EL (cell line): ENCODE results near the gene ZNF799.
"Not testable (repeated sequence)": the region's sequence is repeated elsewhere in the genome, so short reads cannot be mapped to it uniquely, and the experiment has no call there.

Source experiments
- DNase-seq: peaks from one replicate; pipeline ENCODE4 v3.0.0-alpha.2; 2016

The ZNF799 gene

GRCh38 chr19:12400633-12401502 is at the start of gene ZNF799:
ZNF799 (minus strand) TSS chr19:12401271; CDS start chr19:12401070, 201 bp downstream.
- DNase-seq, result peak; percentile 97

DNA sequence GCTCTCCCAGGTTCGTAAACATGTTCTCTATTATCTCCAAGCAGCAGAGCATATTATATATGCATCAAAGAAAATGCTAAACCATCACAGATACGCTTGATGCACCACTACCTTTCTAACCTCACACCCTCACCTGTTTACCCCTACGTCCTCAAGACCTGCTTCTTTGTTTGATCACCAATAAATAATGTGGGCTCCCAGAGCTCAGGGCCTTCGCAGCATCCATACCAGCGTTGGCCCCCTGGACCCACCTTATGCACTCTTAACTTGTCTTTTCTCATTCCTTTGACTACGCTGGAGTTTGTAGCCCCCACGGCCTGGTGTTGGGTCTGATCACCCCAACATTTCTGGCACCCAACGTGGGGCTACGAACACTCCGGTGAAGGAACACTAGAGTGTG is 49.8 kb upstream of the ZNF799 start:
- no peak for DNase-seq

- DNase-seq, result no peak
Observed at GRCh38 chr19:12448808-12449207, 47.7 kb upstream of the ZNF799 start.

DNA sequence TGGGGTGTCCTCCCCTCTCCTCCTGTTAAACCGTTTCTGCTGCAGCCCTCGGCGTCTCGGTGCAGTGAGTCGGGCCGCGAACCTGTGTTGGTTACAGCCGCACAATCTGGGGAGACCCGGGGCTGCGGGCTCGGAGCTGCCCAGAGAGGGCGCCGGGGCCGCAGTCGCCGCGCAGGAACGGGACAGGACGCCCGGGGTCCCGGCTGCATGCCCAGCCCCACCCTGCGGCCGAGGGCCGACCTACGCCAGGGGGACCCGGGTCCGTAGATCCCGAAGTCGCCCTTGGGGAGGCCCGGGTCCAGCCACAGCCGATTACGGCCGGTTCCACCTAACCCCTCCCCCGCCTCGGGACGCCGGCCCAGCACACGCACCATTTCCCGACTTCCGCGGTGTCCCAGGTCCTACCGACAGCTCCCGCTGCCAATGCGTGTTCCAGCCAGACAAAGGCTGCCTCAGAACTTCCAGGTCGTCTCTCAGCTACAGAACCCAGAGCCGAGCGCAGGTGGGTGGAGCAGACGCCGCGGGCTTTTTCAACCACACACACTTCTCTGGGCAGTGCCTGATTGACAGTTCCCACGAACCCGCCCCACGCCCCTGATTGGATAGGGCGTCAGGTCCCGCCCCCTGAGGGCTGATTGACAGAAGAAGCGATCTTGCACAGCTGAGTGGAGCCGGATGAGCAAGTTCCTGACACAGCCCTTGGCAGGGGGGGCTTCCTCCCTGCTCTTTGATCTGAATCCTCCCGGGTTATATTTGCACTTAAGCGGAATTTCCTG is 39.7 kb upstream of the ZNF799 start, which contains the start of gene ZNF443:
ZNF443 (minus strand) TSS at position 481 of the 776 bp plus-strand sequence; CDS start at position 374, 107 bp downstream.
- DNase-seq, result peak; percentile 98

GRCh38 chr19:12439686-12440540 is 38.8 kb upstream of the ZNF799 start:
- peak; percentile 54 for DNase-seq

- DNase-seq, result not testable (repeated sequence)
Observed at GRCh38 chr19:12430726-12431299, 29.7 kb upstream of the ZNF799 start.

DNA sequence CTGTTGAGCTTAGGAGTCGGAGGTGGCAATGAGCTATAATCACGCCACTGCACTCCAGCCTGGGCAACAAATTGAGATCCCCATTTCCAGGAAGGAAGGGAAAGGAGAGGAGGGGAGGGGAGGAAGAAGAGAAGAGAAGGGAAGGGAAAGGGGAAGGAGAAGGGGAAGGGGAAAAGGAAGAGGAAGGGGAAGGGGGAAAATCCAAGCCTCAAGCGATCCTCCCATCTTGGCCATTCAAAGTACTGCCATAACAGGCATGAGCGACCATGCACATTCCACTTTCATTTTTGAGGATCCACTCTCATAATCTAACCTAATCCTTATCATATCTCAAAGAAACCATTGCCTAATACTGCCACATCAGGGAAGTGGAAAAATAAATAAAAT is 24.8 kb upstream of the ZNF799 start:
- DNase-seq, result no peak

DNA sequence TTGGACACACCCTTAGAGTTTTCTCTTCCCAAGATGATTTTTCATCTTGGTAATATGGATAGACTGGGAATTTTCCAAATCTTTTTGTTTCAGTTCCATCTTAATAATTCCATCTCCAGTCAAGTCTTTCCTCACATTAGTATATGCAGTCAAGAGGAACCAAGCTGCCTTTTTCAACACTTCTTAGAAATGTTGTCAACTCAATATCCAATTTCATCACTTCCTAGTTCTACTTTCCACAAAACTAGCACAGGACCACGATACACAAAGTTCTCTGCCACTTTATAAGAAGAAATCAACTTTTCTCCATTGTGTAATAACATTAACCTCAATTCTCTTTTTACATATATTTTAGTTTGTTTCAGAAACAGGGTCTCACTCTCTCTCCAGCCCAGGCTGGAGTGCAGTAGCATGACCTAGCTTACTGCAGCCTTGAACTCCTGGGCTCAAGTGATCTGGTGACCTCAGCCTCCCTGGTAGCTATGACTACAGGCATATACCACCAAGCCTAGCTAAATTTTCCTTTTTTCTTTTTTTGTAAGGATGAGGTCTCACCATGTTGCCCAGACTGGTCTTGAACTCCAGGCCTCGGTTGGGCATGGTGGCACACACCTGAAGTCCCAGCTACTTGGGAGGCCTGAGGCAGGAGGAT is 24.3 kb upstream of the ZNF799 start:
- no peak for DNase-seq

DNA sequence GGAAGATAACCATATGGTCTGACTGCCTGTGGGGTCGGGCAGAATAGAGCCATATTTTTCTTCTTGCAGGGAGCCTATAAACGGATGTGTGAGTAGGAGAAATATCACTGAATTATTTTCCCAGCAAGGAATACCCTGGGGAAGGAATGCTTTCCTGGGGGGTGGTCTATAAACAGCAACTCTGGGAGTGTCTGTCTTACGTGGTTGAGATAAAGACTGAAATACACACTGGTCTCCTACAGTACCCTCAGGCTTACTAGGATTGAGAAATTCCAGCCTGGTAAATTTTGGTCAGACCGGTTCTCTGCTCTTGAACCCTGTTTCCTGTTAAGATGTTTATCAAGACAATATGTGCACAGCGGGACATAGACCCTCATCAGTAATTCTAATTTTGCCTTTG is 16.2 kb upstream of the ZNF799 start:
- DNase-seq, result not testable (repeated sequence)

GRCh38 chr19:12411893-12412292 is 10.8 kb upstream of the ZNF799 start:
- no peak for DNase-seq

GRCh38 chr19:12399901-12400632 is 1.0 kb downstream of the ZNF799 start:
- DNase-seq, result peak; percentile 51

DNA sequence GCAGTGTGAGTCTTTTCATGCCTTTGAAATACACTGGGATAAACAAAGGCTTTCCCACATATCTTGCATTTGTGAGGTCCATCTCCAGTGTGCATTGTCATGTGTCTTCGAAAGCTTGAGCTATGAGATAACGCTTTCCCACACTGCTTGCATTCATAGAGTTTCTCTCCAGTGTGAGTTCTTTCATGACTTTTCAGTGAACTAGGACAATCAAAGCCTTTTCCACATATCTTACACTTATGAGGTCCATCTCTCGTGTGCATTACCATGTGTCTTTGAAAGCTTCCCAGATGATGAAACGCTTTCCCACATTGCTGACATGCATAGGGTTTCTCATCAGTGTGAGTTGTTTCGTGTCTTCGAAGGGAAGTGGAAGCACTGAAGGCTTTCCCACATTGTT is 9.9 kb downstream of the ZNF799 start:
- not testable (repeated sequence) for DNase-seq

- DNase-seq, result not testable (repeated sequence)
Observed at GRCh38 chr19:12386365-12386764, 14.7 kb downstream of the ZNF799 start.

GRCh38 chr19:12380444-12380737 is 20.7 kb downstream of the ZNF799 start:
- no peak for DNase-seq

- no peak for DNase-seq
Observed at GRCh38 chr19:12379732-12380443, 21.2 kb downstream of the ZNF799 start.

GRCh38 chr19:12374026-12374425 is 27.0 kb downstream of the ZNF799 start:
- DNase-seq, result no peak

DNA sequence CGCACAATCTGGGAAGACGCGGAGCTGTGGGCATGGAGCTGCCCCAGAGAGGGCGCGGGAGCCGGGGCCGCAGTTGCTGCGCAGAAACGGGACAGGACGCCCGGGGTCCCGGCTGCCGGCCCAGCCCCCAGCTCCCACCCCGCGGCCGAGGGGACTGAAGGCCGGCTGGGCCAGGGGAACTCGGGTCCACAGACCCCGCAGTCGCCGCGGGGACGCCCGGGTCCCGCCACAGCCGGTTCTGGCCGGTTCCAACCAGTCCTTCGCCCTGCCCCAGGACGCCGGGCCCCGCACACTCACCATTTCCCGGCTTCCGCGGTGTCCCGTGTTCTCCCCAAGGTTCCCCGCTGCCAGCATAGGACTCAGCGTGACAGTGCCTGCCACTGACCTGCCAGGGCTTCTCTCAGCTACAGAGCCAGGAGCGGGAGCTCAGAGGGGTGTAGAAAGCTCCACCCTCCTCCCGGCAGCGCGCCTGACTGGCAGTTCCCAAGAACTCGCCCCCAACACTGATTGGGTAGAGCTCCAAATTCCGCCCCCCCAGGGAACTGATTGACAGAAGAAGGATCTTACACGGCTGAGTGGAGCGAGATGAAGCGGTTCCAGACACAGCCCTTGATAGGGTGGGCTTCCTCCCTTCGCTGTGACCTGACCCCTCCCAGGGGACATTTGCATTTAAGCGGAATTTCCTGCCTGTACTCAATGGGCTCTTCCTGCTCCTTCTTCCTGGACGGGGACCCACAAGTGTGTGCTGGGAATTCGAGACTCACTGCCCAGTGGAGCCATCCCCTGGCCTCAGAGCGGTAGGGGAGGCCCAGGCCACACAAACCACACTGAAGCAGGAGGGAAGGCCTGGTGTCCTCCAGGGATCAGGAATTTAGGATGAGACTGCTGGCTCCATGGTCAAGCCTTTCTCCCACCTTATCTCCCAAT is 35.6 kb downstream of the ZNF799 start, which contains the start of gene ZNF442:
ZNF442 (minus strand) TSS at position 448 of the 927 bp plus-strand sequence. CDS start 2,052 bp downstream, outside the sequence.
- peak; percentile 98 for DNase-seq

- peak; percentile 31 for DNase-seq
Observed at GRCh38 chr19:12364391-12365235, 36.5 kb downstream of the ZNF799 start.
